Measurements from ENCODE around the gene SYNE2. TPM values are rescaled to one million over a fixed set of nuclear protein-coding genes. Genes with fewer than 3 reads are reported as not detected.

SYNE2 gene
- total RNA-seq, 1 donor from 2014 or later, result 105 TPM

GRCh38 chr14:63896278-63896720, 43.5 kb downstream of the SYNE2 start:
- Histone ChIP-seq H3K4me2 (no peak overlapping the region), H3K27ac (no peak overlapping the region), H3K36me3 (no peaks in the 10 kb centered on the region), H3K9ac (no peak overlapping the region), H3K4me3 (no peak overlapping the region), H3K79me2 (ENCODE audit: low read depth) (peaks cover 87% of the 10 kb centered on the region), H3K27me3 (no peaks in the 10 kb centered on the region), H3K4me1 (peaks cover 11% of the 10 kb centered on the region), H2AFZ (replicated peaks) (no peak overlapping the region), H4K20me1 (ENCODE audit: low read depth) (peaks cover 32% of the 10 kb centered on the region), H3K9me3 (ENCODE audit: low read depth) (no peaks in the 10 kb centered on the region), H3F3A (ENCODE audit: low read depth) (no peaks in the 10 kb centered on the region)
- H3K4me1 Mint-ChIP-seq, result peaks cover 17% of the 10 kb centered on the region
- H3K9me3 Mint-ChIP-seq, result peaks cover 9% of the 10 kb centered on the region
- H3K27me3 Mint-ChIP-seq (ENCODE audit: insufficient read depth, low read depth), result peaks cover 8% of the 10 kb centered on the region
- no peak overlapping the region for H3K27ac Mint-ChIP-seq
- H3K36me3 Mint-ChIP-seq, result peaks cover 15% of the 10 kb centered on the region
- no peak for DNase-seq (ENCODE audit: low spot score)
- TF ChIP-seq EZH2 (IDR thresholded peaks at IDR 0.05) (no peak), CTCF (IDR thresholded peaks at IDR 0.05) (no peak), EZH2phosphoT487 (IDR thresholded peaks at IDR 0.05) (no peak)
- no peak overlapping the region for H3K4me3 Mint-ChIP-seq

- Mint-ChIP-seq H3K4me1 (peaks cover 11% of the 10 kb centered on the region), H3K9me3 (peaks cover 9% of the 10 kb centered on the region), H3K27me3 (ENCODE audit: insufficient read depth, low read depth) (peaks cover 8% of the 10 kb centered on the region), H3K36me3 (peaks cover 17% of the 10 kb centered on the region), H3K4me3 (no peak overlapping the region), H3K27ac (peak overlapping the region; percentile 4)
- H3K9me3 ChIP-seq (ENCODE audit: low read depth), result no peaks in the 10 kb centered on the region
- peaks cover 24% of the 10 kb centered on the region for H4K20me1 ChIP-seq (ENCODE audit: low read depth)
- no peak overlapping the region for H3K4me2 ChIP-seq
- H3K79me2 ChIP-seq (ENCODE audit: low read depth), result peaks cover 81% of the 10 kb centered on the region
- no peak overlapping the region for H3K9ac ChIP-seq
- no peaks in the 10 kb centered on the region for H3K27me3 ChIP-seq
- no peaks in the 10 kb centered on the region for H3F3A ChIP-seq (ENCODE audit: low read depth)
- no peaks in the 10 kb centered on the region for H3K36me3 ChIP-seq
- no peak overlapping the region for H3K27ac ChIP-seq
- no peak for TF ChIP-seq EZH2phosphoT487 (IDR thresholded peaks at IDR 0.05)
- TF ChIP-seq EZH2 (IDR thresholded peaks at IDR 0.05), result no peak
- no peak for TF ChIP-seq CTCF (IDR thresholded peaks at IDR 0.05)
- no peak overlapping the region for H2AFZ ChIP-seq (replicated peaks)
- no peak for DNase-seq (ENCODE audit: low spot score)
- H3K4me1 ChIP-seq, result no peaks in the 10 kb centered on the region
- no peak overlapping the region for H3K4me3 ChIP-seq
Measured at GRCh38 chr14:63897721-63898163, 44.9 kb downstream of the SYNE2 start.

GRCh38 chr14:63899953-63900352, 47.1 kb downstream of the SYNE2 start:
- H3K27me3 Mint-ChIP-seq (ENCODE audit: insufficient read depth, low read depth), result peaks cover 7% of the 10 kb centered on the region
- no peak overlapping the region for H3K4me2 ChIP-seq
- no peaks in the 10 kb centered on the region for H3K36me3 ChIP-seq
- H3K4me1 ChIP-seq, result no peaks in the 10 kb centered on the region
- peaks cover 6% of the 10 kb centered on the region for H3K4me1 Mint-ChIP-seq
- no peak overlapping the region for H2AFZ ChIP-seq (replicated peaks)
- TF ChIP-seq EZH2 (IDR thresholded peaks at IDR 0.05) (no peak), EZH2phosphoT487 (IDR thresholded peaks at IDR 0.05) (no peak), CTCF (IDR thresholded peaks at IDR 0.05) (no peak)
- H3K4me3 ChIP-seq, result no peak overlapping the region
- H3K27me3 ChIP-seq, result no peaks in the 10 kb centered on the region
- no peaks in the 10 kb centered on the region for H3F3A ChIP-seq (ENCODE audit: low read depth)
- no peaks in the 10 kb centered on the region for H3K9me3 ChIP-seq (ENCODE audit: low read depth)
- H3K9me3 Mint-ChIP-seq, result peaks cover 16% of the 10 kb centered on the region
- peaks cover 24% of the 10 kb centered on the region for H3K36me3 Mint-ChIP-seq
- no peak overlapping the region for H3K4me3 Mint-ChIP-seq
- peaks cover 7% of the 10 kb centered on the region for H4K20me1 ChIP-seq (ENCODE audit: low read depth)
- H3K27ac ChIP-seq, result no peak overlapping the region
- H3K9ac ChIP-seq, result no peak overlapping the region
- DNase-seq (ENCODE audit: low spot score), result no peak
- H3K79me2 ChIP-seq (ENCODE audit: low read depth), result peaks cover 81% of the 10 kb centered on the region
- H3K27ac Mint-ChIP-seq, result peak overlapping the region; percentile 3

Data from neural progenitor cell (in vitro differentiated cells).